HG03571 (cell line): ENCODE results near the gene BRMS1.
"Not testable (repeated sequence)": the region's sequence is repeated elsewhere in the genome, so short reads cannot be mapped to it uniquely, and the experiment has no call there.

Experiments used
- ATAC-seq: cut with Tn5 transposase; IDR thresholded peaks from one replicate; pipeline ENCODE4 v1.9.1; 2021; ENCODE audit not compliant: unreplicated experiment

The BRMS1 gene

GRCh38 chr11:66311965-66312548 lies 32.8 kb downstream of the BRMS1 start:
- ATAC-seq, result peak; percentile 71

GRCh38 chr11:66311470-66311964 lies 33.4 kb downstream of the BRMS1 start:
- no peak for ATAC-seq

GRCh38 chr11:66310803-66311440 lies 34.0 kb downstream of the BRMS1 start:
- ATAC-seq, result not testable (repeated sequence)

- ATAC-seq, result no peak
These were observed 34.6 kb downstream of the BRMS1 start for GRCh38 chr11:66310324-66310723.

- ATAC-seq, result no peak
These were observed 35.4 kb downstream of the BRMS1 start for GRCh38 chr11:66309475-66309874.

- no peak for ATAC-seq
These were observed 42.2 kb downstream of the BRMS1 start for GRCh38 chr11:66302656-66303055.

GRCh38 chr11:66299186-66299585 lies 45.7 kb downstream of the BRMS1 start:
- no peak for ATAC-seq

- no peak for ATAC-seq
These were observed 47.3 kb downstream of the BRMS1 start for GRCh38 chr11:66297610-66298009.

GRCh38 chr11:66294626-66295620 lies 50.0 kb downstream of the BRMS1 start:
- ATAC-seq, result no peak

- no peak for ATAC-seq
These were observed 50.9 kb downstream of the BRMS1 start for GRCh38 chr11:66293777-66294625.

GRCh38 chr11:66293352-66293751 lies 51.6 kb downstream of the BRMS1 start:
- no peak for ATAC-seq

GRCh38 chr11:66292543-66293332 lies 52.2 kb downstream of the BRMS1 start:
- no peak for ATAC-seq

- ATAC-seq, result no peak
These were observed 53.0 kb downstream of the BRMS1 start, which contains the start of gene TMEM151A for GRCh38 chr11:66291706-66292542. TMEM151A (plus strand) TSS chr11:66291894; CDS start chr11:66292014, 120 bp downstream.

- no peak for ATAC-seq
These were observed 53.6 kb downstream of the BRMS1 start for GRCh38 chr11:66291303-66291705.

- no peak for ATAC-seq
These were observed 54.6 kb downstream of the BRMS1 start for GRCh38 chr11:66290330-66290621.

GRCh38 chr11:66289548-66290329 lies 55.2 kb downstream of the BRMS1 start:
- peak; percentile 34 for ATAC-seq

GRCh38 chr11:66288671-66289547 lies 56.0 kb downstream of the BRMS1 start, which contains the start of gene YIF1A:
YIF1A (minus strand) TSS chr11:66289143; CDS start chr11:66288985, 158 bp downstream.
- peak; percentile 75 for ATAC-seq
